SH-SY5Y (cell line): ENCODE results near the gene PKIG.

Experiments used
- GATA2 ChIP-seq: IDR thresholded peaks from 2 replicates; pipeline ENCODE4 v1.6.1; 2011; ENCODE audit warnings: mild to moderate bottlenecking, low read depth, low read length
- GATA3 ChIP-seq: IDR thresholded peaks from 2 replicates; pipeline ENCODE4 v1.6.1; 2011; ENCODE audit warnings: low read depth, mild to moderate bottlenecking, low read length, moderate library complexity

DNA sequence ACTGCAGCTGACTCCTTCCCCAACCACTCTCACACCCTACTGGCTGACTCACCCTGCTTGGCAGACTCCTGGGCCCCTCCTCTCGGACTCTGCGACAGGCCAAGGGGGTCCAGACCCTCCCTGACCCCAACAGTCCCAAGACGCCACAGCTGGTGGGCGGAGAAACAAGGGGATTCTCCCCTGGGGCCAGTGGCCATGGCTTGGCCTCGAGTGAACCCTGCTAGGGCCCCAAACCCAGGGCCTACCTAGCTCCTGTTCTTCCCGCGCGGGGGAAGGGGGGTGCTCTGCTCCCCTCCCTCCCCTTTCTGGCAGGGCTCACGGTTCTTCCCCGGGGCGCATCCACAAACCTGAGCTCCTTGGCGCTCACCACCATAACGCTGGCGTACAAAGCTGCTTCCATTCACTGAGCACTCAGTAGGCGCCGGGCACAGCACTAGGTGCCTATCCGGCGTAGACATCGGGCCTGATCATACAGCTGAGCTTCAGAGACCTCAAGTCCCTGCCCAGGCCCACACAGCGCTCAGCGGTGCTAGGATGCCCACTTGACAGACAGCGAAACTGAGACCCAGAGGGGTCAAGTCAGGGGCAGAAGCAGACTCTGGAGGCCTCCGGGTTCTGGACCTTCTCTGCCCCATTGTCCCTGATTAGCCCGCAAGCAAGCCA, 68.5 kb downstream of the PKIG start:
- TF ChIP-seq GATA3 (no peak), GATA2 (no peak)
